Activated CD8-positive, alpha-beta memory T cell treated with anti-CD3 and anti-CD28 coated beads, Interleukin-2, amount 10 ng/mL, durations not matched to agents 7 days and 5 days (primary cell): Measurements from ENCODE around the gene ZNF660. TPM values are rescaled to one million over a fixed set of nuclear protein-coding genes. Genes with fewer than 3 reads are reported as not detected.

Experiments
- total RNA-seq, 2 experiments: library from RNA; stranded (reverse); gene quantifications; one replicate each; pipeline ENCODE4 v1.2.3, GENCODE V29; 2021

ZNF660 gene
- total RNA-seq, 2 experiments from 2014 or later, result 0.18 to 0.30 TPM

Other genes starting within 250 kb of the ZNF660 start
- gene TCAIM, start 246.2 kb upstream of the ZNF660 start, total RNA-seq, result 10 to 100 TPM; 13.7 to 16.2 TPM
- gene ZNF445, start 107.3 kb upstream of the ZNF660 start, total RNA-seq, result 10 to 100 TPM; 17.9 to 24.0 TPM
- gene ZKSCAN7, start 29.8 kb upstream of the ZNF660 start, total RNA-seq, result 1 to 10 TPM; 1.9 to 2.4 TPM
- gene ZNF197, start 40.1 kb downstream of the ZNF660 start, total RNA-seq, result 10 to 100 TPM; 12.7 to 13.8 TPM
- 1 to 10 TPM; 4.8 to 6.2 TPM for gene ZNF35, start 63.8 kb downstream of the ZNF660 start, total RNA-seq
- gene ZNF502, start 127.7 kb downstream of the ZNF660 start, total RNA-seq, result 1 to 10 TPM; 1.1 to 1.3 TPM
- gene ZNF501, start 144.7 kb downstream of the ZNF660 start, total RNA-seq, result 1 to 10 TPM; 1.1 to 2.5 TPM
- gene KIAA1143, start 176.7 kb downstream of the ZNF660 start, total RNA-seq, result 10 to 100 TPM; 22.3 to 32.8 TPM
- gene KIF15, start 176.8 kb downstream of the ZNF660 start, total RNA-seq, result 10 to 100 TPM; 48.7 to 60.6 TPM